Neural cell (in vitro differentiated cells): ENCODE results near the gene FNBP1.

Source experiments
- CTCF ChIP-seq: fragments of 450-650 bp; IDR thresholded peaks from 2 replicates; pipeline ENCODE4 v1.5.1; 2014; ENCODE audit warnings: antibody characterized with exemption, mild to moderate bottlenecking, moderate library complexity; ENCODE audit not compliant: poor library complexity, severe bottlenecking
- EP300 ChIP-seq: fragments of 450-650 bp; conservative IDR thresholded peaks from 2 replicates; pipeline ENCODE4 v1.6.1; 2014; ENCODE audit warnings: antibody characterized with exemption, mild to moderate bottlenecking, moderate library complexity; ENCODE audit not compliant: poor library complexity, severe bottlenecking
- EZH2 ChIP-seq: fragments of 200-600, 300-800 bp; shearing (Covaris generic), sonication (generic); IDR thresholded peaks from 2 replicates; pipeline ENCODE4 v1.6.1; 2014; ENCODE audit warnings: antibody characterized with exemption, low read length, borderline replicate concordance, mild to moderate bottlenecking; ENCODE audit not compliant: insufficient read depth, poor library complexity, severe bottlenecking
- MXI1 ChIP-seq: fragments of 450-650 bp; conservative IDR thresholded peaks from 2 replicates; pipeline ENCODE4 v1.6.1; 2014; ENCODE audit warnings: antibody characterized with exemption, mild to moderate bottlenecking; ENCODE audit not compliant: poor library complexity, severe bottlenecking
- POLR2AphosphoS5 ChIP-seq: IDR thresholded peaks from 2 replicates; pipeline ENCODE4 v1.6.1; 2012
- RAD21 ChIP-seq: fragments of 450-650 bp; conservative IDR thresholded peaks from 2 replicates; pipeline ENCODE4 v1.6.1; 2014; ENCODE audit warnings: antibody characterized with exemption, mild to moderate bottlenecking, moderate library complexity
- SMC3 ChIP-seq: fragments of 450-650 bp; conservative IDR thresholded peaks from 2 replicates; pipeline ENCODE4 v1.6.1; 2014; ENCODE audit warnings: antibody characterized with exemption, mild to moderate bottlenecking, moderate library complexity; ENCODE audit not compliant: poor library complexity
- TAF1 ChIP-seq: IDR thresholded peaks from 2 replicates; pipeline ENCODE4 v1.6.1; 2012; ENCODE audit warnings: low read depth
- TF ChIP-seq, protein P1 (sequence below): IDR thresholded peaks from 2 replicates; pipeline ENCODE4 v1.6.1; 2012; ENCODE audit warnings: borderline replicate concordance

DNA sequence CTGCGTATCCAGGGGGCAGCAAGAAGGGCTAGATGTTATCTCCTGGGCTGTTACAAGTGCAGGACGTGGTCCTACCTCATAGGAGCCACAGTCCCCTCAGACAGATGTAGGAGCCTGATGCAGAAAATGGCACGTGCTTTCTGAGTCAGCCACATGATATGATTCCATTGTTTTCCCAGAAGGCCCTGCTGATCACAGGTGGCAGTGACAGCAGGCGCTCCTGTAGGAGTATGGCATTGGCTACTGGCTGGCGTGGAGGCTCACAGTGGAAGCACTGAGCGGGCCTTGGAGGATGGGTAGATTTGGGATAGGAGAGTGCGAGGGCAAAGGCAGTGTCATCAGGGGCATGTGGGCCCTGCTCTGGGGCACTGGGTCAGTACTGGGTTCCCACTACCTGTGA, 185.8 kb downstream of the FNBP1 start:
- TF ChIP-seq CTCF = no peak
- TF ChIP-seq TAF1 = no peak
- TF ChIP-seq MXI1 = no peak
- TF ChIP-seq EZH2 = no peak
- TF ChIP-seq, protein P1, sequence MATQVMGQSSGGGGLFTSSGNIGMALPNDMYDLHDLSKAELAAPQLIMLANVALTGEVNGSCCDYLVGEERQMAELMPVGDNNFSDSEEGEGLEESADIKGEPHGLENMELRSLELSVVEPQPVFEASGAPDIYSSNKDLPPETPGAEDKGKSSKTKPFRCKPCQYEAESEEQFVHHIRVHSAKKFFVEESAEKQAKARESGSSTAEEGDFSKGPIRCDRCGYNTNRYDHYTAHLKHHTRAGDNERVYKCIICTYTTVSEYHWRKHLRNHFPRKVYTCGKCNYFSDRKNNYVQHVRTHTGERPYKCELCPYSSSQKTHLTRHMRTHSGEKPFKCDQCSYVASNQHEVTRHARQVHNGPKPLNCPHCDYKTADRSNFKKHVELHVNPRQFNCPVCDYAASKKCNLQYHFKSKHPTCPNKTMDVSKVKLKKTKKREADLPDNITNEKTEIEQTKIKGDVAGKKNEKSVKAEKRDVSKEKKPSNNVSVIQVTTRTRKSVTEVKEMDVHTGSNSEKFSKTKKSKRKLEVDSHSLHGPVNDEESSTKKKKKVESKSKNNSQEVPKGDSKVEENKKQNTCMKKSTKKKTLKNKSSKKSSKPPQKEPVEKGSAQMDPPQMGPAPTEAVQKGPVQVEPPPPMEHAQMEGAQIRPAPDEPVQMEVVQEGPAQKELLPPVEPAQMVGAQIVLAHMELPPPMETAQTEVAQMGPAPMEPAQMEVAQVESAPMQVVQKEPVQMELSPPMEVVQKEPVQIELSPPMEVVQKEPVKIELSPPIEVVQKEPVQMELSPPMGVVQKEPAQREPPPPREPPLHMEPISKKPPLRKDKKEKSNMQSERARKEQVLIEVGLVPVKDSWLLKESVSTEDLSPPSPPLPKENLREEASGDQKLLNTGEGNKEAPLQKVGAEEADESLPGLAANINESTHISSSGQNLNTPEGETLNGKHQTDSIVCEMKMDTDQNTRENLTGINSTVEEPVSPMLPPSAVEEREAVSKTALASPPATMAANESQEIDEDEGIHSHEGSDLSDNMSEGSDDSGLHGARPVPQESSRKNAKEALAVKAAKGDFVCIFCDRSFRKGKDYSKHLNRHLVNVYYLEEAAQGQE = no peak
- no peak for TF ChIP-seq EP300
- no peak for TF ChIP-seq POLR2AphosphoS5
- no peak for TF ChIP-seq SMC3
- no peak for TF ChIP-seq RAD21
